Measurements from ENCODE around the gene TBC1D9.

DNA sequence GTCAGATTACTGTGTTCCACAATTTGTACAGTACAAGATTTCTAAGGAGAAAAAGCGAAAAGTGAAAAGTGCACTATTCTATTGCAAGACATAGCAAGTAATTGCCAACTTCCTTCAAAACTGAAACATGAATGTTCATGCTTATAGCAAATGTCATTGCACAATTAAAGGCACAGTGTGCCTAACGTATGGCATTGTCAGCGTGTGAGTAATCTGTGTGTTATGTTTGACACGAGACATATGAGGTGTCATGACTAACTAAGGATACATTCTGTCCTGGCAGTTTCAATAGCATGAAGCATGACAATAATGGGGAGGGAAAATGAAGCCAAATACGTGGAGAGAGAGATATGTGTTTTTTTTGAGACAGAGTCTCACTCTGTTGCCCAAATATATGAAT is 33.6 kb upstream of the TBC1D9 start:
- TF ChIP-seq RFX5 (IDR thresholded peaks at IDR 0.05; ENCODE audit: low read depth, low read length) (no peak), BCL3 (IDR thresholded peaks at IDR 0.05; ENCODE audit: borderline replicate concordance, insufficient read depth, low read depth, low read length, poor library complexity, severe bottlenecking) (peak; percentile 72)
